ENCODE data around the gene HSD3B2.

The HSD3B2 gene

DNA sequence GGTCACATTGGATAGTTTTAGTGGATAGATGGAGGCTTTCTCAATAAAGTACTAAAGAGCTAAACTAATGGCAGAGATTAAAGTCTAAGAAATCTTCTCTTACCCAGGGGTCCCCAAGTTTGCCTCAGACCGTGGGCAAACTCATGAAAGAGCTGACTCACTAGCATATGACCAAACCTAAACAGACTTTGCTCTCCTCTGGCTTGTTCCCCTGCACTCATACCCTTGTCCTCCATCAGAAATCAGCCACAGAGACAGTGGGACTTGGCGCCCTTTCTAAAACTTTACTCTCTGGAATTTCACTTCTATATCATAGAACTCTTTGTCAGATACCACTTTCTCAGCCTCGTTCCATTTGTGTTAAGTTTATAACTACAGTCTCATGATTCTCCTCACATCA is 17.0 kb upstream of the HSD3B2 start:
- no peaks in the 10 kb centered on the region for H3K4me1 ChIP-seq (ENCODE audit: control insufficient read depth, insufficient read depth, low read length)
- H3K4me2 ChIP-seq (ENCODE audit: low read length): no peak overlapping the region
- H3K4me3 ChIP-seq (ENCODE audit: low read length): no peak overlapping the region
- no peaks in the 10 kb centered on the region for H3K36me3 ChIP-seq (ENCODE audit: insufficient read depth, low read length)
- H3K9ac ChIP-seq (ENCODE audit: low read depth, low read length): no peak overlapping the region
- peaks cover 2% of the 10 kb centered on the region for H3K27me3 ChIP-seq (ENCODE audit: control insufficient read depth, insufficient read depth, low read length)
- H3K9me3 ChIP-seq (replicated peaks; ENCODE audit: low read length): no peaks in the 10 kb centered on the region

DNA sequence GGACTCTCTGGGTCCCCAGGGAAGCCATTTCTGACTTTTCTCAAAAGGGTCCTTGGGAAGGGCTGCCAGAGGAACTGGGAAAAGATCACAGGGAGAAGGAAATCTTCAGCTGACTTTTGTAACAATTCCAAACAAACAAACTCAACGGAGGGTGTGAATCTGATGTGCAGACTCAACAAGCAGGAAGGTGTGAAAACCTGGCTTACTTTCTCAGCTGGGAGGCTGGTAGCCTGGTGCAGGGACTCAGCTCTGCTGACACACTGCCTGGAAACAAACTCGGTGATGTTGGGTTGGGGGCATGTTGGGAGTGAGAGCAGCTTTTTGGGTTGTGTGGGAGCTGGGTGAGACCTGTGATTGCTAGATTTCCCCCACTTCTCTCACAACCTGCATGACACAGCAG is 10.2 kb upstream of the HSD3B2 start:
- Histone ChIP-seq H3K4me1 (ENCODE audit: control insufficient read depth, insufficient read depth, low read length) (no peaks in the 10 kb centered on the region), H3K36me3 (ENCODE audit: insufficient read depth, low read length) (no peaks in the 10 kb centered on the region), H3K27me3 (ENCODE audit: control insufficient read depth, insufficient read depth, low read length) (no peaks in the 10 kb centered on the region), H3K4me3 (ENCODE audit: low read length) (no peak overlapping the region), H3K9me3 (replicated peaks; ENCODE audit: low read length) (no peaks in the 10 kb centered on the region), H3K9ac (ENCODE audit: low read depth, low read length) (no peak overlapping the region), H3K4me2 (ENCODE audit: low read length) (no peak overlapping the region)

DNA sequence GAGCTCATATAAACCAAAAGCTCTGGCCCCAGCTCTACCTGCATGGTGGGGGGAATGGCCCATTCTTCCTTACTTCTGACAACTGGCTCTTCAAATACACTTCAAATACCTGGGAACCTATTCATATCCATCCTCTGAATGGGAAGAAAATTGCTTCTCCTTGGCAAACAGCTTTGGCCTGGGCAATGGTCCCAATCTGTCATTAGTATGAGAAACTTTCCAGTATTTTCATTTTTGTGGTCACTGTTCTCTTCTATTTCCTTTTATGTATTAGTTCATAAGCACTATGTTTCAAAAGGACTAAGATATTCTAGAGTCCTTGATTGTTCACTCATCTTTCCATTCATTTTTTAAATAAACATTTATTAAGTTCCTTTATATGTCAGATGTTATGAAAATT is 5.2 kb upstream of the HSD3B2 start:
- Histone ChIP-seq H3K9me3 (replicated peaks; ENCODE audit: low read length) (no peaks in the 10 kb centered on the region), H3K4me3 (ENCODE audit: low read length) (no peak overlapping the region), H3K4me2 (ENCODE audit: low read length) (no peak overlapping the region), H3K36me3 (ENCODE audit: insufficient read depth, low read length) (no peaks in the 10 kb centered on the region), H3K27me3 (ENCODE audit: control insufficient read depth, insufficient read depth, low read length) (peaks cover under 1% of the 10 kb centered on the region), H3K4me1 (ENCODE audit: control insufficient read depth, insufficient read depth, low read length) (no peaks in the 10 kb centered on the region), H3K9ac (ENCODE audit: low read depth, low read length) (no peak overlapping the region)

DNA sequence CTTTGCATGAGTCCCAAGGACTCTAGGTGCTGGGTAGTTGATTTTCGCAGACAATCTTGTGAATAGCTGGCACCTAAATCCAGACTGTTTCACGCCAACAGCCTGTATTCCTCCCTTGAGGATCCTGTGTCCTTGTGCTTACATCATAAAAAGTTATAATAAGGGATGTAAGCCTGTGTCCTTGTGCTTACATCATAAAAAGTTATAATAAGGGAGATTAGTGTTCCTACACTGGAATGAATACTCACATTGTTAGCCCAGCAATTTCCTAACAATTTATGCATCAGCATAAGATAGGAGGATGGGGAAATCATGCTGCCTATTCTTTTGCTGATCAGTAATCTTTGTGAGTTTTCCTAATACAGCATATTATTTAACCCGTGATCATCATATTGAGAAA is 4.0 kb upstream of the HSD3B2 start:
- no peaks in the 10 kb centered on the region for H3K36me3 ChIP-seq (ENCODE audit: insufficient read depth, low read length)
- no peak overlapping the region for H3K4me3 ChIP-seq (ENCODE audit: low read length)
- H3K4me1 ChIP-seq (ENCODE audit: control insufficient read depth, insufficient read depth, low read length): no peaks in the 10 kb centered on the region
- no peak overlapping the region for H3K9ac ChIP-seq (ENCODE audit: low read depth, low read length)
- H3K4me2 ChIP-seq (ENCODE audit: low read length): no peak overlapping the region
- H3K27me3 ChIP-seq (ENCODE audit: control insufficient read depth, insufficient read depth, low read length): peaks cover 5% of the 10 kb centered on the region
- H3K9me3 ChIP-seq (replicated peaks; ENCODE audit: low read length): no peaks in the 10 kb centered on the region

DNA sequence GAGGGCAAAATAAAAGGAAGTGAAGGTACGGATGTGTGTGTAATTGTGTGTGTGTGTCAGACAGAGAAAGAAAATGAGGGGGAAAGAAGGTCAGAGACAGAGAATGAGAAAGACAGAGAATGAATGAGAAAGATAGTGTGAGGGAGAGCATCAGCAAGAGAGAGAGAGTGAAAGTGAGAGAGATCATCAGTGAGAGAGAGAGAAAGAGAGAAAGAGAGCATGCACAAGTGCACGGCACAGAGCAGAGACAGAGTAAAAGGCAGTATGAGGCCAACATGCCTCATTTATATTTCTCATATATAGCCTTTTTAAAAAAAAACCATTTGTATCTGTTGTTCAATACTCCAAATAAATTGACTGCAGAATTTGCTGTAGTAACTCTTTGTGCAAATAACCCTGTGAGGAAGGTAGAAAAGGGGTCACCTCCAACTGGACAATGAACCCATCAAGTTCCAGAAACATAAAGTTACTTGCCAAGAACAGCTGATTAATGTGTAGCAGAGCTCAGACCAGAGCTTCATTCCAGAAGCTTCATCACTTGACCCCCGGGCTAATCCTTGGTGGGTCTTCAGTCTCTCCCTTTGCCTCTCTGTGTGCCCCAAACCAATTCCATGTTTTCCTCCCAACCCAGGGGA is 1.2 kb downstream of the HSD3B2 start:
- Histone ChIP-seq H3K27me3 (ENCODE audit: control insufficient read depth, insufficient read depth, low read length) (peaks cover 6% of the 10 kb centered on the region), H3K4me2 (ENCODE audit: low read length) (no peak overlapping the region), H3K4me3 (ENCODE audit: low read length) (no peak overlapping the region), H3K9ac (ENCODE audit: low read depth, low read length) (no peak overlapping the region), H3K9me3 (replicated peaks; ENCODE audit: low read length) (no peaks in the 10 kb centered on the region), H3K36me3 (ENCODE audit: insufficient read depth, low read length) (no peaks in the 10 kb centered on the region), H3K4me1 (ENCODE audit: control insufficient read depth, insufficient read depth, low read length) (no peaks in the 10 kb centered on the region)

DNA sequence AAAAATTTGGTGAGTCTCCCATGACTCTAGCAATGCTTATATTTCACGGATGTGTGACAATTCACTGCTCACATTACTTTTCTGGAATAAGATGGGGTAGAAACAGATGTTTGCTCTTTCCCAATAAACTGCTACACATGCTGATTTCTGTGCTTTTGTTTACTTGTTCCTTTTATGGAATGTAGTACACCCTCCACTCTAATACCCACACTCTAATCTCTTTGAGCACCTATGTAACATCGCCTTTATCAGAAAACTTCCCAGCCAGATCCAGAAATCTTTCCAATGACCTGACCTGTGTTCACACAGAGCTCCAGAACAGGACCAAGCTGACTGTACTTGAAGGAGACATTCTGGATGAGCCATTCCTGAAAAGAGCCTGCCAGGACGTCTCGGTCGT is 4.2 kb downstream of the HSD3B2 start:
- H3K9ac ChIP-seq (ENCODE audit: low read depth, low read length): no peak overlapping the region
- H3K36me3 ChIP-seq (ENCODE audit: insufficient read depth, low read length): no peaks in the 10 kb centered on the region
- H3K4me1 ChIP-seq (ENCODE audit: control insufficient read depth, insufficient read depth, low read length): no peaks in the 10 kb centered on the region
- H3K27me3 ChIP-seq (ENCODE audit: control insufficient read depth, insufficient read depth, low read length): peaks cover 6% of the 10 kb centered on the region
- no peak overlapping the region for H3K4me2 ChIP-seq (ENCODE audit: low read length)
- H3K4me3 ChIP-seq (ENCODE audit: low read length): no peak overlapping the region
- H3K9me3 ChIP-seq (replicated peaks; ENCODE audit: low read length): no peaks in the 10 kb centered on the region

DNA sequence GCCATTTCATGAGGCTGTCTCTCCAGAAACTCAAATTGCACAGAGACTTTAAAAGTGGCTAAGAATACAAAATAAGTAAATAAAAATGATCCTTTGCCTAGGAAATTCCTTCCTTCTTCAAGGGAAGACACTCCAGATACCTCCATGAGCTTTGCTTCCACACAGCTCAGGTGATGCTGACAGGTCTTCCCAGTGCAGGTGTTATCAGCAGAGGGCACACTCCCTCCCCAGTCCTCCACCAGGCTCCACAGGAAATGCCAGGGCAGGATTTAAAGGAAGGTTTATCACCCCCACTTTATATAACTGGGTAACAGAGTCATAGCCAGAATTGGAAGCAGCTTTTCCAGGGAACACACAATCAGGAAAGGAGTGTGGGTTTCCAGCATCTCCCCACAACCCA is 5.7 kb downstream of the HSD3B2 start:
- Histone ChIP-seq H3K36me3 (ENCODE audit: insufficient read depth, low read length) (no peaks in the 10 kb centered on the region), H3K4me2 (ENCODE audit: low read length) (no peak overlapping the region), H3K4me3 (ENCODE audit: low read length) (no peak overlapping the region), H3K9ac (ENCODE audit: low read depth, low read length) (no peak overlapping the region), H3K27me3 (ENCODE audit: control insufficient read depth, insufficient read depth, low read length) (peaks cover 2% of the 10 kb centered on the region), H3K4me1 (ENCODE audit: control insufficient read depth, insufficient read depth, low read length) (no peaks in the 10 kb centered on the region), H3K9me3 (replicated peaks; ENCODE audit: low read length) (no peaks in the 10 kb centered on the region)

DNA sequence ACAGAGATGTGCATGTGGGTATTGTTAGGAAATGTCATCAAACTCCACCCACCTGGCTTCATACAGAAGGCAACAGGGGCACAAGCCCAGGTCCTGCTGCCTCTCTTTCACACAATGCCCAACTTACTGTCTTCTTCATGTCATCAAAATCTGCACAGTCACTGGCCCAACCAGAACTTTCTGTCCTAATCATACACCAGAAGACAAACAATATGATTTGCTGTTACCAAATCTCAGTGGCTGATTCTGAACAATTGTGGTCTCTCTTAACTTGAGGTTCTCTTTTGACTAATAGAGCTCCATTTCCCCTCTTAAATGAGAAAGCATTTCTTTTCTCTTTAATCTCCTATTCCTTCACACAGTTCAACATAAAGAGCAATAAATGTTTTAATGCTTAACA is 7.7 kb downstream of the HSD3B2 start:
- no peak overlapping the region for H3K4me3 ChIP-seq (ENCODE audit: low read length)
- H3K4me1 ChIP-seq (ENCODE audit: control insufficient read depth, insufficient read depth, low read length): no peaks in the 10 kb centered on the region
- no peaks in the 10 kb centered on the region for H3K9me3 ChIP-seq (replicated peaks; ENCODE audit: low read length)
- no peaks in the 10 kb centered on the region for H3K36me3 ChIP-seq (ENCODE audit: insufficient read depth, low read length)
- H3K27me3 ChIP-seq (ENCODE audit: control insufficient read depth, insufficient read depth, low read length): peaks cover 3% of the 10 kb centered on the region
- no peak overlapping the region for H3K9ac ChIP-seq (ENCODE audit: low read depth, low read length)
- H3K4me2 ChIP-seq (ENCODE audit: low read length): no peak overlapping the region

DNA sequence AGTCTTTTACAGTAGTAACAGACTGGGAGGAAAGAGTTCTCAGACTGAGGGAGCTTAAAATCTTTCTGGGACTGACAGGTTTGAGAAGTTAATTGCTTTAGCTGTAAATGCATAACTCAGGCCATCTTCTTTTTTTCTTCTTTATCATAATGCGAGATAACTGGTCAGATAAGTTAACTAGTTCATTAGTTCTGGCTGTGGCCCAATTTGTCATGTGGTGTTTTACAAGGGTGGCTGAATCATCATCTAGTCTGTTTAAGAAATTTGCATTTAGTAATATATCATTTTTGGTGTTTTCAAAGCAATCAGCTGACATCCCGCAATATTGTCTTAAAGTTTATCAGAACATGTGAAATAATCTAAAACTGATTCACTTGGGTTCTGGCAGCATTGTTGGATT is 14.0 kb downstream of the HSD3B2 start:
- no peaks in the 10 kb centered on the region for H3K4me1 ChIP-seq (ENCODE audit: control insufficient read depth, insufficient read depth, low read length)
- no peak overlapping the region for H3K4me2 ChIP-seq (ENCODE audit: low read length)
- no peaks in the 10 kb centered on the region for H3K36me3 ChIP-seq (ENCODE audit: insufficient read depth, low read length)
- H3K27me3 ChIP-seq (ENCODE audit: control insufficient read depth, insufficient read depth, low read length): peaks cover 20% of the 10 kb centered on the region
- H3K9ac ChIP-seq (ENCODE audit: low read depth, low read length): no peak overlapping the region
- H3K4me3 ChIP-seq (ENCODE audit: low read length): no peak overlapping the region
- H3K9me3 ChIP-seq (replicated peaks; ENCODE audit: low read length): no peaks in the 10 kb centered on the region

DNA sequence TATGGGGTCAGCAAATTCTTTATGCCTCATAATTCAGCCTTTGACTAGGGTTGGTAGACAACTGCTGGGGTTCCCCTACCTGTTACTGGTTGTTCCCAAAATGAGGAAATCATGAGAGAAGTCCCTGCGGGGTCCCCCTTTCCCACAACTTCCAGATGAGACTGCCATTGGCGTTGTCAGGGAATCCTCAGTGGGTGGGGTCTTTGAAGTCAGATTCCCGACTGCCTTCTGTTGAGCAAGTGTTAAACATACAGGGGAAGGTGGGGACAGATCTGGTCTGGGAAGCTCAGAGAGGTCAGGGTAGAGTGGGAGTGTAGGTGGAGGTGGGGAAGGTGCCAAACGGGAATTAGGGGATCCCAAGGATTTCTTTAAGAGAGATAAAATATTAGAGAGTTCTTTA is 14.7 kb downstream of the HSD3B2 start:
- Histone ChIP-seq H3K36me3 (ENCODE audit: insufficient read depth, low read length) (no peaks in the 10 kb centered on the region), H3K27me3 (ENCODE audit: control insufficient read depth, insufficient read depth, low read length) (peaks cover 20% of the 10 kb centered on the region), H3K9me3 (replicated peaks; ENCODE audit: low read length) (no peaks in the 10 kb centered on the region), H3K4me3 (ENCODE audit: low read length) (no peak overlapping the region), H3K9ac (ENCODE audit: low read depth, low read length) (no peak overlapping the region), H3K4me2 (ENCODE audit: low read length) (no peak overlapping the region), H3K4me1 (ENCODE audit: control insufficient read depth, insufficient read depth, low read length) (no peaks in the 10 kb centered on the region)

DNA sequence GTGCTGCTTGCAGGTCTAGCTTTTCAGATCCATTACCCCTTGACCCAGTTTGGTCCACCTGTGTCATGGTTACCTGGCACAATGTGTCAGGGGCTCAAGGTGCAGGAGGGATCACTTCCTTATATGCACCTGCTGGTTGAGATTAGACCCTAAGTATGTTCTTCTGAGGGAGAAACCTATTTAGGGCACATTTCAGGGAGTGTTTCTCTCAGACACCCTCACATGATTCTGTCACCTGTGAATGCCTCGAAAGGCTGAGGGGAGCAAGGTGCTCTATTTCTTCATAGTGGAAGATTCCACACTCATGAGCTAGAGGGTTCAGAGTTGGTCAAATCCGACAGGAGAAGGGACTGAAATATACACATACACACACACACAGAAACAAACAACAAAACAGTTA is 15.5 kb downstream of the HSD3B2 start:
- Histone ChIP-seq H3K27me3 (ENCODE audit: control insufficient read depth, insufficient read depth, low read length) (peaks cover 20% of the 10 kb centered on the region), H3K36me3 (ENCODE audit: insufficient read depth, low read length) (no peaks in the 10 kb centered on the region), H3K4me3 (ENCODE audit: low read length) (no peak overlapping the region), H3K9me3 (replicated peaks; ENCODE audit: low read length) (no peaks in the 10 kb centered on the region), H3K4me1 (ENCODE audit: control insufficient read depth, insufficient read depth, low read length) (no peaks in the 10 kb centered on the region), H3K9ac (ENCODE audit: low read depth, low read length) (no peak overlapping the region), H3K4me2 (ENCODE audit: low read length) (no peak overlapping the region)

DNA sequence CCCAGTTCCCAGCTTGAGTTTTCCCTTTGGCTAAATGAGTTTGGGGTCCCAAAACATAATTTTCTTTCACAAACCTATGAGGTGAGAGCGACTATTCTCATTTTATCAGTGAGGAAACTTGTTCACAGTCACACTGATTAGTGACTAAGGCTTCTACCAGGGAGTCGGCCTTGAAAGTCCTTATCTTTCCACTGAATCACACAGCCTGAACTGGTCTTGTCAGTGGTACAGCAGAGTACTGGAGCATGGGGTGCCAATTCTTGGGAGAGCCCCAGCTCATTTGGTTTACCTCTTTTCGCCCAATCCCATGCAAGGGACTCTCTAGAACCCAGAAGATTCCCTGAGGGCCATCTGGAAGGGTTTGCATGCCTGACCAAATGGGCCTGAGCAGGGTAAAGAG is 16.9 kb downstream of the HSD3B2 start:
- no peak overlapping the region for H3K4me3 ChIP-seq (ENCODE audit: low read length)
- H3K9ac ChIP-seq (ENCODE audit: low read depth, low read length): no peak overlapping the region
- no peak overlapping the region for H3K4me2 ChIP-seq (ENCODE audit: low read length)
- no peaks in the 10 kb centered on the region for H3K9me3 ChIP-seq (replicated peaks; ENCODE audit: low read length)
- no peaks in the 10 kb centered on the region for H3K36me3 ChIP-seq (ENCODE audit: insufficient read depth, low read length)
- peaks cover 20% of the 10 kb centered on the region for H3K27me3 ChIP-seq (ENCODE audit: control insufficient read depth, insufficient read depth, low read length)
- no peaks in the 10 kb centered on the region for H3K4me1 ChIP-seq (ENCODE audit: control insufficient read depth, insufficient read depth, low read length)

Data from skeletal muscle satellite cell (primary cell).